ENCODE measurements around the gene ERF.

Gene ERF

DNA sequence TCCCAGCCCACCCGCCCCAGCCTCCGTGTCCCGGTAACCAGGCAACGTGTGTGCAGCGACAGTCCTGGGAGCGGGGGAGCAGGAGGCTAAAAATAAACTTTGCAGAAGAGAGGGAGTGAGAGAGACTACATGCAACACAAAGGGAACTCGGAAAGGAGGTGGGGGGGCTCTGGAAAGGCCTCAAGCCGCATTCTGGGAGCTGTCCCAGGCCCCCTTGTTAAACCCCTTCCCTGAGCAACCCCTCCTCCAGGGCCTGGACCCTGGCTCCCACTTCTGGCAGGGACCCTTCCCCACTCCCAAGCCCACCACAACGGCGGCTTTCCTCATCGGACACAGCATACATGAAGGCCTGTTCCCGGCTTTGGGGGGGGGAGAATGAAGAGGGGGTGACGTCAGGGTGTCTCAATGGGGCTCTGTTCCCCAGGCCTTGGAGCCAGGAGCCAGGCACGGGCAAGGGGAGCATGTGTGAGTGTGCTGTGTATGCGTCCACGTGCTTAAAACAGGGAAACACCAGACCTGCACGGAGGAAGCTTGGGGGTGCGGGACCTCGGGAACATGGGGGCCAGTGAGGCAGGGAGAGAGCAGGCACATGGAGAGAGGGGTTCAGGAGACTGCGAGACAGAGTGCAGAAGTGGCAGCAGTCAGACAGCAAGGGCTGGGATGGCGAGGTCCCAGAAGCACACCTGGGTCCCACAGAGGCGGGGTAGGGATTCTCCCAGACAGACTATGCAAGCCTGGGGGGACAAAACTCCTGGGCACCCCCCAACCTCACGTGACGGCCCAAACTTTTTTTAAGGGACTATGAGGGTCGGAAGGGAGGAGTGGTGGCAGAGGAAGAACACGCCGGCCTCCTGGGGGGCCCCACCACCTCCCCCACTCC lies 2.3 kb downstream of the ERF start:
- no peak for DNase-seq

DNA sequence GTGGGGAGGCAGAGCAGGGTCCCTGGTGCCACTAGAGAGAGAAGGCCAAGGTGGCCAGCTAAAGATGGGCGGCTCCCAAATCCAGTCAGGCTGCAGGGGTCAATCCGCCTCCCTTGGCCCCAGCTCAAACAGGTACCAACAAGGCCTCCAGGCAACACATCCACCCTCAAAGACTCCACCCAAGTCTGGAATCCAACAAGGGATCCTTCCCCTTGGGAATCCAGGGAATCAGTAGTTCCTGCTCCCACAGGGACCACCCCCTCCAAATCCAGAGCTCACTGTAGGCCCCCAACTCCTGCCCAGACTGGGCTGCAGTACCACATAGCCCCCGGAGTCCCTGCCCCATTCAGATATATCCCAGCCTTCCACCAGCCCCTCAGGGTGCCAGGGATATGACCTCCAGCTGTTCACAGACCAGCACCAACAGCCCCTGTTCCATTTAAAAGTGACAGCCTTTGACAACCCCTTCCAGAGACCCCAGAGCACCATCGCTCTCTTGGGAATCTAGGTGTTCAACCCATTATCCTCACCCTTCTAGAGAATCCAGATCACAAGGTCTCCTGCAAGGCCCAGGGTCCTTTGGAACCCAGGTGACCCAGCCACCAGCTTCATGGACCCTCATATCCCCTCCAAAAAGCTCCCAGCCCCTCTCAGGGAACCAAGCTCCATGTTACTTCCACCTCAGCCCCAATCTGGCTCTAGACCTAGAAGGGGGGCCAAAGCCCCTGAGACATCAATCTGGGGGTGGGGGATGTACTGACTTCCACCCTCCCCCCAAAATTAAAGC lies 3.2 kb downstream of the ERF start:
- no peak for DNase-seq

DNA sequence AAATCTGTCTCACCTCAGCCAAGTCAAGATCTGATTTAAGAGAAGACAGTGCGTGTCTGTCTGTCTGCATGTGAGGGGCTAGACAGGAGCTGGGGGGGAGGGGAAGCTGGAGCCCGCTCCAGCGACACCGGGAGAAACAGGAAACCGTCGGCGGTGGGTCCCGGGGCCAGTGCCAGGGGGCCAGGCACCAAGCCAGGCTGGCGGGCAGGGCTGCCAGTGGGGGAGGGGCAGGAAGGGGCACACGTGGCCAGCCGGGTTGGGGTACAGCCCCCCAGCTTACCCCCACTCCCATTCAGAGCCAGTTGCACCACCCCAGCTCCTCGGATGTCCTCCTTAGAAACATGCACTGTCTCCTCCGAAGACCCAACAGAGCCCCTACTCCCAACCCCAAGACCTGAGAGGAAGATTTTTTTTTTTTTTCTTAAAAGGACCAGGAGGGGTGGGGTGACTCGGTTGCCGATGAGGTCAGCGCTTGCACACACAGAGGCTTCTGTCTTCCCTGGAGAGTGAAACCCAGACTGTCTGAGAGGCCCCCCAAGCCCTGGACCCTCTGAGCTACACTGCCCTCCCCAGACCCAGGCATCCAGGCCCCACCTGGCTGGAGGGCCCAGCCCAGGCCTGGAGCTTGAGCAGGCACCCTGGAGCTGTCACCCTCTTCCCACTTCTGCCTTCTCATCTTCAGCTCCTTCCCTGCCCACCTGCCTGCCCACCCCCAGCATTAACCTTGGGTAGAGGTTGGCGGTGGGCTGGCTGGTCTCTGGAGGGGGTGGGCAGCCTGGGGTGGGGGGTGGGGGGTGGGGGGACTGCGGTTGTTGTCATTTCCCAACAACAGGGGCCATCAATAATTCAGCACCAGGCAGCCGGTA lies 4.0 kb downstream of the ERF start:
- DNase-seq = no peak

DNA sequence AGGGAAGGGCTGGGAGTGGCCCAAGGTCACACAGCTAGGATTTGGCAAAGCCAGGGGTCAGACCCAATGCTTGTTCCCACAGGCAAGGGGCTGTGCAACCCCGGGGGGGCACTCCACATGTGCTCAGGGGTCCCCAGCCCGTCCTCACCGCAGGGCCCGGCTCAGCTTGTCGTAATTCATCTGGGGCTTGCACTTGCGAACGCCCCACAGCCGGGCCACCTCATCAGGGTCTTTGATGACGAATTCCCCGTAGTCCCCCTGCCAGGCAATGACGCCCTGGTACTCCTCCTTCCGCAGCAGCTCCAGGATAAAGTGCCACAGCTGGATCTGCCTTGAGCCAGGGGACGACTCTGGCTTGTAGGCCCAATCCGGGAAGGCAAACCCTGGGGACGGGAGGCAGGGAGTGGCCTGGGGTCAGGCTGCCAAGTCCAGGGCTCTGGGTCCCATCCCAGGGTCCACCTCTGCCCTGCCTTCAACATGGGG lies 4.7 kb downstream of the ERF start:
- DNase-seq = no peak

GRCh38 chr19:42249769-42250168 lies 5.2 kb downstream of the ERF start:
- DNase-seq = no peak

DNA sequence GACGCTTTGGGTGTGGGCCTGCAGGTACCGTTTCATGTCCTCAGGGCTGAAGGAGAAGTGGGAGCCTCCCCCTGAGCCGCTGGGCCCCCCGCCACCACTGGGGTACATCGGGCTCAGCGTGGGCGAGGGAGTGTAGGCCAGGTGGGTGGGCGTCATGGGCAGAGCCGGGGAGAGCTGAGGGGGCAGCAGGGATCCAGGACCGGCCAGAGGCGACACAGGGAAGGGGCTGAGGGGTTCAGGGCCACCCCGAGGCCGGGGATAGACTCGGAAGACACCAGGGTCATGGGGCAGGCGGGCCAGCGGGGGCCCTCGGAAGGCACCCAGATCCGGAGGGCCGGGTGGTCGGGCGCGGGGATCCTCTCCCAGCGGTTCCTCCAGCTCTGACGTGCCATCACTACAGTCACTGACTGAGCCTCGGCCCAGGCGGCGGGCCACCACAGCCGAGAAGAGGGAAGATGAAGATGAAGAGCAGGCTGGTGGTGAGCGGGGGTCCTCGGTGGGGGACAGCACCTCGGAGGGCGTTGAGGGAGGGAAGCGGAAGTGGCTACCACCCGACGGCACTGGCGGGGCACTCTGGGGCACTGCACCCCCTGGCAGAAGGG lies 5.7 kb downstream of the ERF start:
- DNase-seq = no peak

GRCh38 chr19:42248270-42249148 lies 6.4 kb downstream of the ERF start:
- no peak for DNase-seq

DNA sequence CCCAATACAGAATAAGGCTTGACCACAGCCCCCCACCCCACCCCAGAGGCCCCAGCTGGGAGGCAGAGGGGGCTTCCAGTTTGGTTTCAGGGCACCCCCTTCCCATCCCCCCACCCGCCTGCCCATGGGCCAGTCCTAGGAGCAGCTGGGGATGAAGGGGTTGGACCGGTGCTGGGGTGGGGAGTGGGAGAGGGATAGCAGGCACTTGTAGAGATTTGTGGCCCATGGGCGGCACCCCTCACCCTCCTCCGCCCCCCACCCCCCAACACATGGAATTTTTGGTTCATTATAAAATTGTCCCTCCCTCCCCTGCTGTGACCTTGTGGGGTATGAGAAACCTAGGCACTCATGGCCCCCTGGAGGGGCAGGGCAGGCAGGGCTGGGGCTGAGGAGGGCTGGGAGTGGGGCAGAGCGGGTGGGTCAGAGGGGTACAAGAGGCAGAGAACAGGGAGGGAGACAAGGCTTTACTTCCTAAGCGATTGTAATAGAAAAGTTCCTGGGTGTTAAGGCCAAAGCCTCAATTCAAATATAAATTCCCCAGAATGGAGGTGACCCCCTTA lies 7.2 kb downstream of the ERF start:
- DNase-seq = no peak

DNA sequence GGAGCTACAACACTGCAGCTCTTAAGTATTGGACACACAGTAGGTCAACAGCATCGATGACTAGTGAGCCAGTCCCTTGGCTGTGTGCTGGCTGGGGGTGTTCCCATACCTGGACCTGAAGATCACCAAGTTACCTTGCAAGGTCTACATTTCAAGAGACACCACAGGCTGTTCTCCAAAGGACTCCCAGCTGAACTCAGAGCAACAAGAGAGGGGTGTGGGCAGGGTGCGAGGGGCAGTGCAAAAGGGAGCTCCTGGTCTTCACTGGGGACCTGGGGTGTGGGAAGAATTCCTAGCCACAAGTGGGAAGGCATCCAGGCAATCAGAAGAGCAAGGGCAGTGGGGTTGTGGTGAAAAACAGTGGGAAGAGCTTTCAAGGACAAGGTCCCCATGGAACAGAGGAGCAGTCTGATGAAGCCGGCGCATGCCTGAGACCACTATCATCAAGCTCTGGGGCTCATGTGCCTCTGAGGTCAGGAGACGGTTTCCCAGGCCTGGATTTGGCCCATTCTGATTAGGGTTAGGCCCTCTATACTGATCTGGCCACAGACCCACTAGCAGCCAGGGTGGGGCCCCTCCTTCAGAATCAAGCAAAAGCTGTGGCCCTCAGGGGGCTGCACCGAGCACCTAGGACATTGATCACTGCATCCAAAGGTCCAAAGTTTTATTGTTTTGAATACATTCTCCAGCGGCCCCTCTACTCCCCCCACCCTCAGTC lies 7.8 kb downstream of the ERF start:
- no peak for DNase-seq

GRCh38 chr19:42246143-42246921 lies 8.6 kb downstream of the ERF start:
- DNase-seq = peak; percentile 84

GRCh38 chr19:42245231-42245630 lies 9.7 kb downstream of the ERF start:
- no peak for DNase-seq

- DNase-seq = peak; percentile 93
Measured at GRCh38 chr19:42244347-42245220, 10.3 kb downstream of the ERF start.

DNA sequence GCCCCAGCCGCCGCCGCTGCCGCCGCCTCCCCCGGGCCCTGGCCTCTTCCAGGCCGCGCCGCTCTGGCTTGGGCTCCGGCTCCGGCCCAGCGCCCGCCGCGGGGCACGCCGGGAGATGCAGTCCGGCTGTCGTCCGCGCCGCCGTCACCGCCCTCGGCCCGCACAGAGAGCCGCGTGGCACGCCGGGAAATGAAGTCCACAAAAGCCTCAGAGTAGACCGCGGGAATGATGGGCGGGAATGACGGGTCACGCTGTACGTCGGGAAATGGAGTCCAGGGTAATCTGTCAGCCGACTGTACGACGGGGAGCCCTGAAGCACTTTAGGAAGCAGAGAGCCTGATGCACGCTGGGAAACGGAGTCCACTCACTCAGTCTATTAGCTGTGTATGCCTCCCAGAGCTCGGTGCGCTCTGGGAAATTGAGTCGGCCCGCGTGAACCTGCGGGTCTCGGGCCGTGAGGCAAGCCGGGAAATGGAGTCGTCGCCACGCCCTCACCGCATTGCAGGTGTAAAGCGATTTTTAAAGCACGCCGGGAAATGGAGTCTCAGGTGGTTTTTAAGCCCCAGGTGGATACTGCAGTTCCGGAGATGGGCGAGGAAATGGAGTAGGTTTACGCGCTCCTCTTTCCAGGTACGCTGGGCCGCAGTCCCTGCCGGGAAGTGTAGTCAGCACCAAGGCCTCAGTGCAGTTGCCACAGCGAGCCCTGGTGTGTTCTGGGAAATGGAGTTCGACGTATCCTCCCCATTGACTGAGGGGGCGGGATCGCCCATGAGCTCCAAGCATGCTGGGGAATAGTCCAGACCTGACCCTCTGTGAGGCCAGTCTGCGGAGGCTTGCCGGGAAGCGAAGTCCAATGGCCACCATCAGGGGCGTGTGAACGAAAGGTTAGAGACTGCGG lies 12.2 kb downstream of the ERF start, which contains the start of gene GSK3A:
TSS of gene GSK3A (minus strand) at position 91 of the 898 bp plus-strand sequence. CDS start 137 bp downstream, outside the sequence.
- DNase-seq = peak; percentile 99

- no peak for DNase-seq
Measured at GRCh38 chr19:42242069-42242511, 12.8 kb downstream of the ERF start.

DNA sequence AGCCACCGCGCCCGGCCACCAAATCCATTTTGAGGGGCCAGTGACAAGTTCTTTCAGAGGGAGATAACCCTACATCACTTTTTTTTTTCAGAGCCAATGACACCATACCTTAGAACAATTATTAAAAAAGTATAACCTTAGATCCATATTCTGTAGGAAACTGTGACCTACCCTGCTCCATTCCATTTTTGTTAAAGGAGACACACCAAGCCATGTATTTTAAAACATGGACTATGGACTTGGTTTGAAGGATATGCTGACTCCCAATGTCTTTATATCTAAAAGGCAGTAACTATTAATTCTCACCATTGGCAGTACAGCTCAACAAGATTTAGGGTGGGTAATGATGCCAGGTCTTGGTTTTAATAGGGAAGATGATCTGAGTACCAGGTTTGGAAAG lies 13.6 kb downstream of the ERF start:
- DNase-seq = no peak

- DNase-seq = no peak
Measured at GRCh38 chr19:42239544-42240220, 15.2 kb downstream of the ERF start.

- no peak for DNase-seq
Measured at GRCh38 chr19:42235181-42235580, 19.7 kb downstream of the ERF start.

Measured in NCI-H1694 (cell line).